Brain pericyte (primary cell): ENCODE results near the gene DSTN.
A peak's percentile ranks its signal among the peaks of the same experiment; 100 is the strongest.

Experiments used
- DNase-seq: peaks from one replicate; pipeline ENCODE4 v3.0.0-alpha.2; 2012; ENCODE audit warnings: low read depth, low spot score

Gene DSTN

DNA sequence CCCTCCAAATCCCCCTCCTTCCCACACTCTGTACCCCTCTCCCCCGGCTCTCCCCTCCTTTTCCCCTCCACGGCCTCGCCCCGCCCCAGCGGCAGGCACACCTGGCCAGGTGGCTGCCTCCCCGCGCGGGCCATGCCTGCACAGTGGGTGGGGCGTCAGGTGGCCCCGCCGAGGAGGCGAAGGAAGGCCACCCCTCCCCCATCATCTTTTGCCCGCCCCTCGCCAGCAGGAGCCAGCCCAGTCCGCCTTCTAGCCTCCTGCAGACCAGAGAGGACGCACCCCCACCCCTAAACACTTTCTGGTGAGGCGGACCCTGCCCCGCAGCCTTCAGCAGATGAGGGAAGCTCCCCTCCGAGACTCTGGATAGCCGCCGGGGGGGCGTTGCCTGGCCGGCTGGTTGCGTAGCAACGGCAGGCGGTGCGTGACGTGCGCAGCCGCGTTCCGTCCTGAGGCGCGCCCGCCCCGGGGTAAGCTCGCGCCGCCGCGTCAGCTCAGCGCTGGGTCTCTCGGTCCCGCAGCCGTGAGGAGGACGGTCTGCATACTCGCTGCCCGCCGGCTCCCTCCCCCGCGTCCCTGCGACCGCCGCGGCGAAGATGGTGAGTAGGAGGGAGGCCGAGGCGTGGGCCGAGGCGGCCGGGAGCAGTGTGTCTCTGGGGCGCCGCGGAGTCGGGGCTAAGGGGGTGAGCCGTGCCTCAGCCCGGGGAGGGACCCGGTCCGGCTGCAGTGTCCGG, at the start of gene DSTN:
TSS of gene DSTN (plus strand) at position 460 of the 731 bp plus-strand sequence. CDS start at position 594, 134 bp downstream.
- DNase-seq: peak; percentile 71

DNA sequence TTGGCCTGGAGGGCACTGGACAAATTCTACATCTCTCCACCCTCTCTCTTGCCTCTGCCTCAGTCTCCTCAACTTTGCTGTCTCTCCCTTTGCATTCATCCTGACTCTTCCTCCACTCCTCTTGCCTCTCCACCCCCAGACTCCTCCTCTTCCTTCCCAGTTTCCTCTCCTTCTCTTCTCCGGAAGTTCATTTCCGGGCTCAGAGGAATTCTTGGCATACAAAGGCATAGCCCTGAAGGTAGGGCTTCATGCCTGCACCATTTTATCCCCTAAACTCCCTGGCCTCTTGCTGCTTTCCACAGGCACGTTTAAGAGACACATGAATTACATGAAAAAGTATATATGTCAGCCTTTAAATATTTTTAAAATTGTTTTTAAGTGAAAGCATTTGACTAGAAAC, 49.3 kb upstream of the DSTN start:
- DNase-seq: no peak

DNA sequence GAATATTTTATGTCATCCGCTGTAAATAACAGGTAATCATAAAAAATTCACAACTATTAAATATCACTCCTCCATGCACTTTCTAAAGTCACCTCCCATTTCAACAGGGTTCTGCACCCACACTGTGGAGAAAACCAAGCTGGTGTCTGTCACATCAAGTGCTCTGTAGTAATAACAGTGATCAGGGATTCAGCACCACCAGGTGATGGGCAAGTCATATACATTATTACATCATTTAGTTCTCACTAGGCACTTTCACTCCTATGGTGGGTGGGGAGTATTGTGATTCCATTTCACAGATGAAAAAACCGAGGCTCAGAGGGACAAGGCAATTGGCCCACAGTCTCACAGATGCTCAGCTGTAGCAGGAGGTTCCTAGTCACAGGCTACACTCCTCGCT, 47.3 kb upstream of the DSTN start:
- no peak for DNase-seq

DNA sequence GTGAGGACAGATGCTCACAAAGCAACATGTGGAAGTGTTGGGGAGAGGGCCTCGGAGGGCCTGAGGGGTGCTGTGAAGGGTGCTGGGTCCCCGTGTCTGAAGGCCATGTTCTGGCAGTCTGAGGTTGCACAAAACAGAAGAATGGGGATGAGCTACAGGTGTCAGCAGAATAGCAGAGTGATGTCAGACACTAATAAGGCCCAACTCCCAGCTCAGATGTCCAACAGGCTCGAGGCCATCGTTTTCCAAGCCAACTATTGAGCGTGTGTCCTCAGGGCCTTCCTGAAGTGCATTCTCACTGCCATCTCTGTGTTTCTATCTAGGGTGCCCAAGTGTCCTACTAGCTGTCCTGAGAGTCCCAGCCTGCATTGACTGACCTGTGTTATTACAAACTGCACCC, 46.5 kb upstream of the DSTN start:
- DNase-seq: no peak

DNA sequence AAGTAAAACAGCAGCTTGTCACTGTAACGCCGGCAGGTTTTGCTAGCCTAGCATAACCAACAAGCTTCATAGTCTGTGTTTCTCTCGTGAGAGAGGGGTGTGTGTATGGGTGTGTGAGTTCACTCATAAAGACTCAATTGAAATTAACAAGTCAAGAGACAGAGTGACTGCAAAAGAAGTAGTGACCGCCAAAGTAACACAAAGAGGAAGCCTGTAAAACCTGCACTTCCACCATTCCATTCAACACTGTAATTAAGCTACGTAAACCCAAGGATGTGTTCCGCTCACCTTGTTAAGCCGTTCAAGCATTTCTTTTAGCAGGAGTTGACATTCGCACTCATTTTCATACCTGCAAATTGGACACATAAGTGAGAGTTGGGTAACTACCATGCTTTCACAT, 45.3 kb upstream of the DSTN start:
- DNase-seq: no peak

DNA sequence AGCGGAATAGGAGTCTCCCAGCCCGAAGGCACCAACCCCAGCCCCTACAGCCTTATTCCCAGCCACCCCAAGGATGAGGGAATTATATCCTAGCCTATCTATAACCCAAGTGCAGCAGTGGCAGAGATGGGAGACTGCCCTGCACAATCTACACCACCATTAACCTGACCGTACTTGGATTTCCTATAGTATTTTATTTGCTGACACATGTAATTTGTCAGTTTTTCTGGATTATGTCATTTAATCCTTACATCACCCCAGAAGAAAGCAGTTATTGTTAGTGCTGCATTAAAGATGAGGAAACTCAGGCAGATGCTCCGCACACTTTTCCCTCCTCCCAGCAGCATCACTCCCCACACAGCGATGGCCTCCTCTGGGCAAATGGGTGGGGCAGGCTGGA, 44.7 kb upstream of the DSTN start:
- DNase-seq: no peak

DNA sequence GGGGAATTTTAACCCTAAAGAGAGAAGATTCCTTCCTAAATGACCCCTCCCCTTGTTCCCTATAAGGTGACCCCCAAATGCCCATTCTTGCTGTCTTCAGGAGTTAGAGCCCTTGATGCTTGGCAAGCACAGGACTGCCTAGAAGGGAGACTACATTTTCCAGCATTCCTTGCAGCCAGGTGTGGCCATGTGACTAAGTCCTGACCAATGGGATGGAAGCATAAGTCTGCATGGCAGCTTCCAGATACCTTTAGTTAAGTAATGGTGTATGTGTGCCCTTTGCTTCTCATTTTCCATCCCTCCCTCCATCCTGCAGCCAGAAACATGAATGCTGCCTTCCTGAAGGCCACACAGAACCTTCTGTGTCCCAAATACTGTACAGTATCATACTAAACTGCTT, 44.2 kb upstream of the DSTN start:
- DNase-seq: no peak

DNA sequence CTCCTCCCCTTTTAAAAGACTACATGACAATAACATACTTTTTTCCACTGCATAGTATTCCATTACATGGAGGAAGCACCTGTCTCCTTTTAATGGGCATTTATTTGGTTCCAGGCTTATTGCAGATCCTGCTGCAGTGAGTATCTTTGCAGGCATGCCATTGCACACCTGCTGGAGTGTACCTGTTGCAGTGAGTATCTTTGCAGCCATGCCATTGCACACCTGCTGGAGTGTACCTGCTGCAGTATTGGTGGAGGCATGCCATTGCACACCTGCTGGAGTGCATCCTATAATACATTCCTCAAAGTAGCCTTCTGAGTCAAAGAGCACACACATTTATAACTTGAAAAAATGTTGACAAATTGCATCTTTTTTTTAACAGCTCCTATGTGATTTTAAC, 40.3 kb upstream of the DSTN start:
- DNase-seq: no peak

DNA sequence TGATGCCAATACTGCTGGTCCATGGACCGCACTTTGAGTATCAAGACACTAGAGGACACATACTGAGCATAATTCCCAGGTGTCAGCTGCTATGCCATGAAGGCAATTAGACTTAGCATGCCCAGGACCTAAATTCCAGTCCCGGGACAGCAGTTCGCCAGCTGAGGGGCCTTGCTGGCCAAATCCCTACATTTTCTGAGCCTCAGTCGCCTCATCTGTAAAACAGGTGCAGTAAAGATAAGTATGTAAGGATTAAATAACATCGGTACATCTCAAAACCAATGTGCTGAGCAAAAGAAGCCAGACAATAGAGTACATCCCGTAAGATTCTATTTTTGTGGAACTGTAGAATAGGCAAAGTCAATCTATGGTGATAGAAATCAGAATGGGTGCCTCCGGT, 39.7 kb upstream of the DSTN start:
- no peak for DNase-seq

DNA sequence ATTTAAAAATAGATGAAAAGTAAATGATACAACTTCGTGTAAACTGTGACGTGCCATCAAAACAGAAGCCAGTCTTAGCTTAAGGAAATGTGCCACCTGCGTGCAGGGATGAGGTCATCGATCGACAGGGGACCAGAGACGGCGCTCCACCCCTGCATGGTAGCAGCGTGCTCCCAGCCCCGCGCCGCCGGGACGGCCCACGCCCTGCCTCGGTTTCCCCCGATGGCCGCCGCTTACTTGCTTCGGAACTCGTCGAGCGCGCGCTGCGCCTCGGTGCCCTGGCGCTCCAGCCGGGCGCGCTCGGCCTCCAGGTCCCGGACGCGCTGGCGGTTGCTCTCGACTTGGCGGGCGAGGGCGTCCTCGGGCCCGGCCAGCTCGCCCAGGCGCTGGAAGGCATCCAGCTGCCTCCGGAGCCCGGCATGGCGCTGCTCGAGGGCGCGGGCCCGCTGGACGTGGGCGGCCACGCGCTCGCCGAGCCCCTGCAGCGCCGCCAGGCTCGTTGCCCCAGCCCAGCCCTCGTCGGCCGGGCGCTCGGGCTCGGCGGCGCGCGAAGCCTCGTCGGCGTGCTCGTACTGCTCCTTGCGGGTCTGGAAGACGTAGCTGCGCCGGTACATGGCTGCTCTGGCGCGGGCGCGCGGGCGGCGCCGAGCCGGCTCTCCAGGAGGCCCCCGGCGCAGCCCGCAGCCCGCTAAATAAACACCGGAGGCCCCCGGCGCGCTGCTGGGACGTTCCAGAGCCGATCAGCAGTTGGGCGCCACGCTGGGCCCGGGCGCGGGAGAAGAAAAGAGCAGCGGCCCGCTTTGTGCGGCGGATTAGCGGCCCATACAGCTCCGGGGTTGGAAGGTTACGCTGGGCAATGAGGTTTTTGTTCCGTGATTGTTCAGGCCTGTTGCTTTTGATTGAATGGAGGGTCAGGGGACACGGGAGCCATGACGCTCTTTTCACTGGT, 38.9 kb upstream of the DSTN start, which contains the start of gene BFSP1:
TSS of gene BFSP1 (minus strand) at position 664 of the 949 bp plus-strand sequence. CDS start at position 614, 50 bp downstream.
- peak; percentile 25 for DNase-seq

DNA sequence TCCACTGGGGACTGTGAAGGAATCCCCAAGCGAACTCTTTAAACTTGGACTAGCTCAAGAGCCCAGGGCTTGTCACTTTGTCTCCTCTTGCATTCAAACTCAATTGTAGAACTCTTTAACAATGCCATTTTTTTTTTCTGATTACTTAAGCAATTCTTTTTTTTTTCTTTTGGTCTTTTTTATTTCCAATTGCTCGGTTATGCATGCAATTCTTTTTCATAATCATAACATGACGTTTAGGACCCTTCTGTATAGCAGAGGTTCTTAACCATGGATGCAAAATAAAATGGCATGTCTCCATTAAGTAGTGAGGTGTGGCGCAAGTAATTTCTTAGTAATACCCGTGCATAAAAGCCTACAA, 38.2 kb upstream of the DSTN start:
- DNase-seq: no peak

DNA sequence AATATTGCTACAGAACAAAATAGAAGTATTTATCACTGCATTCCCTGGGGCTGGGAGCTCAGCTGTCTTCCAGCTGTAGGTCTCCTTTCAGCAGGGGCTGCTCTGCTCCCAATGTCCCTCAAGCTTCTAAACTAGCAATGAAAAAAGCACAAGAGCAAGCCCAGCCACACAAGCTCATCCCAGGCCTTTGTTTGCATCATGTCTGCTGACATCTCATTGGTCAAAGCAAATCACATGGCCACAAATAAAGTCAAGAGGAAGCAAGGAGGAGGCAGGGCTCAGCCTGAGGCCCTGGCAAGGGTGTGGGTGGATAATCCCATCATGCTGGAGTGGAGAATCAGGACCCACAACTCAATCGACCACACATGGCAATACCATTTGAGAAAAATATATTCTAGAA, 36.5 kb upstream of the DSTN start:
- DNase-seq: no peak

DNA sequence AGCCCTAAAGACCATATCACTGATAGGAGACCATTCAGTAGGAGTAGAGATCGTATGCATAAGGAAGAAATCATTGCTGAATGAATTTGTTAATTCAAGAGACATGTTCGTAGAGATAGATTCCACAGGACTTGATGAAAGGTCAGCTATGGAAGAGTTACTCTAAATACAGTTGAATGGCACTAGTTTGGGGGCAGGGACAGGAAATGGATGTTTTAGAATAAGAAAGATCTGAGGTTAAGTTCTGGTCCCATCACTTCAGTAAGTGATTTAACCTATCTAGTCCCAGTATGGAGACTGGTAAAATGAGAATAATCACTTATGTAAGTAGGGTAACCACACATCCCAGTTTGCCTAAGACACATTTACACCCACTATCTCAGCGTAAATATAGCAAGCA, 35.8 kb upstream of the DSTN start:
- no peak for DNase-seq

DNA sequence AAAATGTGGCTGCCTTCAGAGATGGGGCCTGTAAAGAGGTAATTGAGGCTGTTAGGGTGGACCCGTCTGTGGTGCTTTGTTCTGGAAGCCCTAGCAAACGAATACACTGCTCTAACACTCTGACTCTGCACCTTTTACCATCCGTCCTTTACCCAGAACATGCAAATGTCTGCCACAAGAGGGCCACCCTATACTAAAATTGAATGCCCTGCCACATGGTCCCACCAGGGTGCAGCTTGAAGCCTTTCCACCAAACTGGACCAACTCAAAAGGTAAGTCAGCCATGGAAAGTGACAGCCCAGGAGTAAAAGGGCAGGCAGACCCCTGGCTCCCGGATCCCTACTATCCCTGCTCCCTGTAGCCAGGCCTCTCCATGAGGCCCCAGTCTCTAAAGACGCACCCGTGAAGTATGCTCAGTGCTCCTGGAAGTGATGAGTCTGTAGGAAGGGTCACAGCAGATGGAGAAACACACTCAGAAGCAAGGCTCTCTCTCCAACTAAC, 32.9 kb upstream of the DSTN start:
- peak; percentile 54 for DNase-seq

DNA sequence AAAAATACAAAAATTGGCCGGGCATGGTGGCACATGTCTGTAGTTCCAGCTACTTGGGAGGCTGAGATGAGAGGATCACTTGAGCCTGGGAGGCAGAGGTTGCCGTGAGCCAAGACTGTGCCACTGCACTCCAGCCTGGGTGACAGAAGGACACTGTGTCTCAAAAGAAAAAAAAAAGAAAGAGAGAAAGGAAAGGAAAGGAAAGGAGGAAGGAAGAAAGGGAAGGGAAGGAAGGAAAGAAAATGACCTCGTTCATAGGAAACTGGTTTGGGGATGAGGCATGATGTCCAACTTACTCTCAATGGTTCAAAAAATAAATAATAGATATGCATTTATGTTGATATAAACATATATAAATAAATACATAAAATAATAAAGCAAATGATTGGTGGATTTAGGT, 31.9 kb upstream of the DSTN start:
- no peak for DNase-seq

DNA sequence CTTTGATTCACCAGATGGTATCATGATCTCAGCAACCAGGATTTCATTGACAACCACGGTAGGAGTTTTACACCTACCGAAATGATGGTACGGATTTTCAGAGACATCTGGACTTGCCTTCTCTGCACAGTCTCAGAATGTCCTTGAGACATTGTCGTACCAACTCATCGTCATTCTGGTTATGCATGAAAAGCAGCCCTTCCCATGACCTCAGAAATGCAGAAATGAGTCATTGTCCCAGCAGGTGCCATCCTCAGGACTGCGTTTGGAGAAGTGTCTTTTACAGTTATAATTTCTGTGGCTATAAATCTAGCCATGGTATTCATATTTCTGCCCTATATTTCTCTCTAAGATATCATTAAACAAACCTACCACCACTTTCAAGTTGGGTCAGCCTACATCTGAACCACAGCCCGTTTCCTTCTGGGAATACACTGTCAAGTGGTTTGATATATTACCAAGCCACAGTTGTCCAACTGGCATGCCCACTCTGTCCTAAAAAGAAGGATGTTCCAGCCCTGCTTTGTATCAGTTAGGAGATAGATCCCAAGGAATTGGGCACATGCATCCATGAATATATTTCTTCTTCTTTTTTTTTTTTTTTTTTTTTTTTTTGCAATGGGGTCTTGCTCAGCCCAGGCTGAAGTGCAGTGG, 31.2 kb upstream of the DSTN start:
- no peak for DNase-seq

DNA sequence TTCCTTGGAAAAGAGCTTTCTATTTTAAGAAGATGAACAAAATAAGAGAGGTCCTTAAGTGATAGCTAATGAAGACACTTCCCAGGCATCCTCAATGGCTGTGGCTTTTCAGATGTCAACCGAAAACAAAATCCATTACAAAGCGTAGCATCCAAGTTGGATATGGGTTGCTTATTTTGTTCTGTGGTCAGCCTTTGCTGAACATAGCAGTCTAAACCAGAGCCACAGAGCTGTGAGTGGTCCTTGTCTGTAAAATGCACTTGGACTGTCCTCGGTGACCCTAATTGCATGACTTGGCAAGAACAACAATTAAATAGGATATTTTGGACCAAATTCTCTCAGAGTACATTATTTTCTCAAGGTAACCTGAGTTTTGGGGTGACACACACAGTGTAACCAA, 28.3 kb upstream of the DSTN start:
- DNase-seq: no peak

DNA sequence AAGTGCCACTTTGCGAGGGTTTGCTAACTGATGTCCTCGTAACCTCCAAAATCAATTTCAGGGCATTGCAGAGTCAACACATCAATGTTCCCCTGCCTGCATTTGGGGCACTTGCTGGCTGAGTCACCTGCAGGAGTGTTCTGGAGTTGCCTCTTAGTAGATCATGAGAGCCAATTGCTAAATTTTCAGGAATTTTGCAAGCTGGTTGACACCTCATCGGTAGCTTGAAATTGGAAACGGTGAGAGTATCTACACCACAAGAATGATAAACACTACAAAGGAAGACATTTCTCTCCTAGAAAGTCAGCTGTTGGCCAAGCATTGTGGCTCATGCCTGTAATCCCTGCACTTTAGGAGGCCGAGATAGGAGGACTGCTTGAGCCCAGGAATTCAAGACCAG, 27.9 kb upstream of the DSTN start:
- no peak for DNase-seq

DNA sequence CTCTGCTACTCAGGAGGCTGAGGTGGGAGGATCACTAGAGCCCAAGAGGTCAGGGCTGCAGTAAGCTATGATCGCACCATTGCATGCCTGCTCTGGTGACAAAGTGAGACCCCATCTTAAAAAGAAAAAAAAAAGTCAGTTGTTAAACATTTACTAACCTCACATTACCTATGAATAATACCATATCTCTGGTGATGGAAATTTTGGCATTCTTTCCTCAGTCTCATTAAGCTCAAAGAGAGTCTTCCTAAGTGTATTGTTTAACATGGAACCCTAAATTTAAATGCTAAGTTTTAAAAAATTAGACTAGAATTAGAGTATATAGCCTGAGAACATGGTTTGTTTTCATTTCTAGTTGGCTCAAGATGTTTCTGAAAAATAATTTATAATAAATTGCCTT, 27.4 kb upstream of the DSTN start:
- DNase-seq: no peak

DNA sequence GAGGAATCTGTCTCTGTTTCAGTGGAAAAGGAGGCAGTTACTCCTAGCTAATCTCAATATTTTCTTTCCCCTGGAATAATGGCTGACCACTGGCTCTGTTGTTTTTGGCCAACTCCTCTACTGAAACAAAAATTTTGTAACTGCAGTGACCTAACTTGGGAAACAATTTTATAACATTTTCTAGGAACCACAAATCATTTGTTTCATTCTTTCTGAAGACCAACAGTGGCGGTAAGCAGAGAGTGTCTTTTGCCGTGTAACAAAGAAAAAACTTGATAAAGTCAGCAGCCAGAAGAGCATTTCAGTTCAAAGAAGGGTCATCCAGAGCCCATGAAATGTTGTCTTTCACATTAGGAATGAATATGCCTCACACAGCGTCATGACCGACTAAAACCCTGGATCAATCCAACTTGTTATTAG, 26.9 kb upstream of the DSTN start:
- peak; percentile 88 for DNase-seq

DNA sequence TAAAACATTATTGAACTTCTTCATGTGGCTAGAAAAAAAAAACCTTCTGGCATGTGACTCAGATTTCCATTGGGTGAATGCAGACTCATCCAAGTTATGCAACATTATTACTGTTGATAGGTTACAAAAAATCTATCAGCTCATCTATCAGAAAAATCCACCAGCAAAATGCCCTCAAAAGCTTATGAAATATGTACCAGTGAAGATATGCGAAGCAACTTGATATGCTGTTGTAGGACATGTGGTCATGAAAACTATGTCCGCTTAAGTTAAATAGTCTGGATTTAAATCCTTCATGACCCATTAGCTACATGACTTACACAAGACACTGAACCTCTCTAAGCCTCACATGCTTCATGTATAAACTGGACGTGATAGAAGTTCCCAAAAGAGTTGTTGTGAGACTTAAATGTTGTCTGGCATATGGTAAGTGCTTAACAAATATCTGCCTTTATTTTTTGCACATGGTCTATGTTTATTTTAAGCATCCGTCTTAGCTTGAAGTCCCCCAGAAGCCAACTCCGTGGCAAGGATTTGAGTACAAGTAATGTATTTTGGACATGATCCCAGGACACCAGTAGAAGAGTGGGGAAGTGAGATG, 26.2 kb upstream of the DSTN start:
- peak; percentile 41 for DNase-seq

DNA sequence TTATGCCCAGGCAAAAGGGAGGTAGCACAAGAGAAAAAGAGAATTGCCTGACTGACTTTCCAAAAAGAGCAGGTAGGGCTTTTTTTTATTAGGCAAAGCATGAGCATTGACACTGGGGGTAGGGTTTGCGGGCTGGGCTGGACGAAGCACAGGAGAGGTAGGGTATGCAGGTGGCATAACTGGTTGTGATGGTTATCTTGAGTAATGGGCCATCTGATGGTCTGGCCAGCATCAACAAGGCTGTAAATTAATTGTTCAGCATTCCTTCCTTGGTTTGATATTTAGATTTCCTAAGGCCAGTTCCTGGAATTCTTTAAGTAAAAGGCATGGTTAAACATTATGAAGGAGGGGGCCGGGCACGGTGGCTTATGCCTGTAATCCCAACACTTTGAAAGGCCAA, 24.7 kb upstream of the DSTN start:
- no peak for DNase-seq
